ENCODE data around the gene SCRT2. TPM values are rescaled to one million over a fixed set of nuclear protein-coding genes. Genes with fewer than 3 reads are reported as not detected.
A peak's percentile ranks its signal among the peaks of the same experiment; 100 is the strongest.

SCRT2 gene
- total and polyA plus RNA-seq, 12 donors: not detected

DNA sequence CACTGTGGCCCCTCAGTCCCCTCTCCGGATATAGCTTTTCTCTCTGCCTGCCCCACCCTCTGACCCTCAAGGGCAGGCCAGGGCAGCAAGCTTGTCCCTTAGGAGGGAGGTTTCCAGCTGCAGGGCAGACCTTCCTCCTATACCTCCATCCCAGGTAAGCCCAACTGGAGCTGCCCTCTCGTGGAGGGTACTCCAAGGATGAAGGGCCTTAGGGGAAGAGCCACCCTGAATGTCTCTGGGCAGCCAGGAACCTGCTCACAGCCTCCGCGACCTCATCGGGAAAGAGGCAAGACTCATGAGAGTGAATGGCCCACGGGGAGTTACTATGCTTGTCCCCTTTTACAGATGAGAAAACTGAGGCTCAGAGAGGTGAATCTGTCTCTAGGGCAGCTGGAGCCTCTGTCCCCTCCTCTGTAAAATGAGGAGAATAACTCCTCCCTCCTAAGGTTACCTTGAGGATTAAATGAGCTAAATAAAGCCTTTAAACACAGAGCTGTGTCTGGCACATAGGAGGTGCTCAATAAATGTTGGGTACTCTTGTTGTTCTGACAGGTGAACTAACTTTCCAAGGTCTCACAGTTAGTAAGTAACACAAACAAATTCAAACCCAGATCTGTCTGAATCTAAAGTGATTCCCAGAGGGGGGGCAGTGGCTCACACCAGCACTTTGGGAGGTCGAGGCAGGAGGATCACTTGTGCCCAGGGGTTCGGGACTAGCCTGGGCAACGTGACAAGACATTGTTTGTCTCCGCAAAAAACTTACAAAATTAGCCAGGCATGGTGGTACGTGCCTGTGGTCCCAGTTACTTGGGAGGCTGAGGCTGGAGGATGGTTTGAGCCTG, 34.7 kb downstream of the SCRT2 start:
- intact Hi-C loops (cut with DNase I): loop anchor here in 1 of 2 donors (5.0 kb wide), 1 partner anchor 79 kb away; no protein-coding TSS in a partner anchor
- Histone ChIP-seq H3K4me3 (no peak overlapping the region), H3K36me3 (replicated peaks in 1 of 2) (no peaks in the 10 kb centered on the region), H3K4me1 (replicated peaks in 1 of 2) (peaks cover 11 to 14% of the 10 kb centered on the region in 2 donors), H3K27ac (no peak overlapping the region), H3K9me3 (replicated peaks in 1 of 3) (no peaks in the 10 kb centered on the region), H3K27me3 (no peaks in the 10 kb centered on the region)
- DNase-seq: no peak
- TF ChIP-seq POLR2A (IDR thresholded peaks at IDR 0.05): no peak
- TF ChIP-seq, protein P1, sequence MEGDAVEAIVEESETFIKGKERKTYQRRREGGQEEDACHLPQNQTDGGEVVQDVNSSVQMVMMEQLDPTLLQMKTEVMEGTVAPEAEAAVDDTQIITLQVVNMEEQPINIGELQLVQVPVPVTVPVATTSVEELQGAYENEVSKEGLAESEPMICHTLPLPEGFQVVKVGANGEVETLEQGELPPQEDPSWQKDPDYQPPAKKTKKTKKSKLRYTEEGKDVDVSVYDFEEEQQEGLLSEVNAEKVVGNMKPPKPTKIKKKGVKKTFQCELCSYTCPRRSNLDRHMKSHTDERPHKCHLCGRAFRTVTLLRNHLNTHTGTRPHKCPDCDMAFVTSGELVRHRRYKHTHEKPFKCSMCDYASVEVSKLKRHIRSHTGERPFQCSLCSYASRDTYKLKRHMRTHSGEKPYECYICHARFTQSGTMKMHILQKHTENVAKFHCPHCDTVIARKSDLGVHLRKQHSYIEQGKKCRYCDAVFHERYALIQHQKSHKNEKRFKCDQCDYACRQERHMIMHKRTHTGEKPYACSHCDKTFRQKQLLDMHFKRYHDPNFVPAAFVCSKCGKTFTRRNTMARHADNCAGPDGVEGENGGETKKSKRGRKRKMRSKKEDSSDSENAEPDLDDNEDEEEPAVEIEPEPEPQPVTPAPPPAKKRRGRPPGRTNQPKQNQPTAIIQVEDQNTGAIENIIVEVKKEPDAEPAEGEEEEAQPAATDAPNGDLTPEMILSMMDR (IDR thresholded peaks at IDR 0.05): no peak
- 39 to 71% (median 64%) methylated on average over 7 to 11 of the region's 11 CpGs for WGBS, 4 donors

GRCh38 chr20:638579-638978, 37.0 kb downstream of the SCRT2 start:
- TF ChIP-seq POLR2A (IDR thresholded peaks at IDR 0.05): no peak
- no peaks in the 10 kb centered on the region for H3K36me3 ChIP-seq (replicated peaks in 1 of 2)
- peaks cover 5 to 7% of the 10 kb centered on the region in 2 donors for H3K4me1 ChIP-seq (replicated peaks in 1 of 2)
- intact Hi-C loops (cut with DNase I): no loop called here
- H3K27me3 ChIP-seq: no peaks in the 10 kb centered on the region
- H3K9me3 ChIP-seq (replicated peaks in 1 of 3): no peaks in the 10 kb centered on the region
- no peak overlapping the region for H3K4me3 ChIP-seq
- no peak overlapping the region for H3K27ac ChIP-seq
- 50 to 63% (median 52%) methylated on average over 1 of the region's 1 CpG for WGBS, 4 donors
- DNase-seq: no peak

GRCh38 chr20:637559-637958, 38.0 kb downstream of the SCRT2 start:
- Histone ChIP-seq H3K4me1 (replicated peaks in 1 of 2) (peaks cover 3% of the 10 kb centered on the region in 2 donors), H3K27me3 (no peaks in the 10 kb centered on the region), H3K9me3 (replicated peaks in 1 of 3) (no peaks in the 10 kb centered on the region), H3K27ac (no peak overlapping the region), H3K36me3 (replicated peaks in 1 of 2) (no peaks in the 10 kb centered on the region), H3K4me3 (no peak overlapping the region)
- WGBS, 4 donors: 89 to 95% (median 92%) methylated on average over 2 of the region's 2 CpGs
- no peak for DNase-seq
- intact Hi-C loops (cut with DNase I): no loop called here
- no peak for TF ChIP-seq POLR2A (IDR thresholded peaks at IDR 0.05)
- TF ChIP-seq, protein P1 (IDR thresholded peaks at IDR 0.05): no peak

- TF ChIP-seq, protein P1 (IDR thresholded peaks at IDR 0.05): no peak
- TF ChIP-seq POLR2A (IDR thresholded peaks at IDR 0.05): no peak
- H3K36me3 ChIP-seq (replicated peaks in 1 of 2): no peaks in the 10 kb centered on the region
- H3K9me3 ChIP-seq (replicated peaks in 1 of 3): no peaks in the 10 kb centered on the region
- no peaks in the 10 kb centered on the region for H3K4me1 ChIP-seq (replicated peaks in 1 of 2)
- WGBS, 4 donors: 33 to 47% (median 38%) methylated on average over 7 of the region's 7 CpGs
- no peaks in the 10 kb centered on the region for H3K27me3 ChIP-seq
- DNase-seq: peak in 2 of 7 donors; percentile 60 to 62
- H3K4me3 ChIP-seq: no peak overlapping the region
- H3K27ac ChIP-seq: no peak overlapping the region
- intact Hi-C loops (cut with DNase I): no loop called here
These were observed 39.7 kb downstream of the SCRT2 start for GRCh38 chr20:635893-636338.
